Measurements from ENCODE around the gene PSAP. TPM values are rescaled to one million over a fixed set of nuclear protein-coding genes. Genes with fewer than 3 reads are reported as not detected.

PSAP gene
- total RNA-seq, 1 donor from 2014 or later, result 614 TPM

- H3K4me3 ChIP-seq (ENCODE audit: low read depth, low read length), result no peak overlapping the region
- no peak for DNase-seq (ENCODE audit: low read depth)
- no peak for TF ChIP-seq CTCF (conservative IDR thresholded peaks at IDR 0.05; ENCODE audit: low read depth, low read length)
Observed at GRCh38 chr10:71804077-71804476, 47.0 kb downstream of the PSAP start.

- DNase-seq (ENCODE audit: low read depth), result no peak
- H3K4me3 ChIP-seq (ENCODE audit: low read depth, low read length), result no peak overlapping the region
- no peak for TF ChIP-seq CTCF (conservative IDR thresholded peaks at IDR 0.05; ENCODE audit: low read depth, low read length)
Observed at GRCh38 chr10:71802715-71803488, 48.1 kb downstream of the PSAP start.

GRCh38 chr10:71802235-71802634 lies 48.8 kb downstream of the PSAP start:
- H3K4me3 ChIP-seq (ENCODE audit: low read depth, low read length), result no peak overlapping the region
- TF ChIP-seq CTCF (conservative IDR thresholded peaks at IDR 0.05; ENCODE audit: low read depth, low read length), result no peak
- DNase-seq (ENCODE audit: low read depth), result no peak

GRCh38 chr10:71801361-71801760 lies 49.7 kb downstream of the PSAP start:
- TF ChIP-seq CTCF (conservative IDR thresholded peaks at IDR 0.05; ENCODE audit: low read depth, low read length), result no peak
- no peak for DNase-seq (ENCODE audit: low read depth)
- no peak overlapping the region for H3K4me3 ChIP-seq (ENCODE audit: low read depth, low read length)

GRCh38 chr10:71799608-71800453 lies 51.2 kb downstream of the PSAP start:
- no peak for TF ChIP-seq CTCF (conservative IDR thresholded peaks at IDR 0.05; ENCODE audit: low read depth, low read length)
- no peak overlapping the region for H3K4me3 ChIP-seq (ENCODE audit: low read depth, low read length)
- peak; percentile 13 for DNase-seq (ENCODE audit: low read depth)

GRCh38 chr10:71799112-71799511 lies 51.9 kb downstream of the PSAP start:
- TF ChIP-seq CTCF (conservative IDR thresholded peaks at IDR 0.05; ENCODE audit: low read depth, low read length), result no peak
- DNase-seq (ENCODE audit: low read depth), result no peak
- H3K4me3 ChIP-seq (ENCODE audit: low read depth, low read length), result no peak overlapping the region
